HepG2 (cell line): ENCODE data around the gene DCAF15. TPM values are rescaled to one million over a fixed set of nuclear protein-coding genes. Genes with fewer than 3 reads are reported as not detected.

ENCODE experiments used
- ATAC-seq: fragments of 200-7000 bp; cut with Tn5 transposase; 3 replicates; pipeline ENCODE4 v1.9.1; 2020; ENCODE audit warnings: mild to moderate bottlenecking, moderate library complexity
- BruUV-seq: library from RNA; stranded (reverse); fragments of 400-500 nt; replicated peaks from 2 replicates; lab custom pipeline; 2021; lab: Mats Ljungman, UMichigan
- CTCF ChIA-PET: fragments of 300-600 bp; formaldehyde crosslinking; extraction: SDS; loops from one replicate; lab custom pipeline; 2021; ENCODE audit warnings: low total read pairs, inconsistent platforms, low intra/inter-chr PET ratio; lab: Yijun Ruan, JAX
- POLR2A ChIA-PET: fragments of 350-600 bp; sonication (Branson Sonifier 250); formaldehyde crosslinking; loops from one replicate; lab custom pipeline; 2020; ENCODE audit warnings: antibody characterized with exemption, inconsistent platforms; lab: Yijun Ruan, JAX
- DNase-seq: peaks from one replicate; pipeline ENCODE4 v3.0.0-alpha.2; 2015; ENCODE audit warnings: low spot score
- FAIRE-seq: peaks from 3 replicates; lab custom pipeline; 2011; peaks lifted over from hg19 to GRCh38; lab: Jason Lieb, UNC
- H2AFZ ChIP-seq: one replicate; pipeline ENCODE4 v1.6.1; 2011; ENCODE audit warnings: low read length, inconsistent platforms
- H3K27ac ChIP-seq: fragments of 300-600 bp; 3 replicates; pipeline ENCODE4 v1.8.0; 2011; ENCODE audit warnings: mixed run types, mild to moderate bottlenecking, mixed read lengths, low read length, inconsistent platforms; ENCODE audit not compliant: insufficient read depth; ENCODE audit errors: extremely low read length
- H3K27me3 ChIP-seq, 2 experiments: fragments of 200-600 bp in 1 of 2; 2 replicates in 1 of 2; 3 replicates in 1 of 2; pipeline versions ENCODE4 v1.6.0 to v1.8.0; 2011; ENCODE audit warnings: low read length in 2 of 2, mild to moderate bottlenecking in 2 of 2, moderate library complexity in 2 of 2, inconsistent platforms in 1 of 2; ENCODE audit not compliant: insufficient read depth in 2 of 2, control insufficient read depth in 1 of 2
- H3K36me3 ChIP-seq, 2 experiments: fragments of 200-600 bp in 1 of 2; replicated peaks in 1 of 2; 2 replicates in 1 of 2; 3 replicates in 1 of 2; pipeline versions ENCODE4 v1.5.1 to v1.8.0; 2011; ENCODE audit warnings: low read length in 2 of 2, inconsistent platforms in 1 of 2; ENCODE audit not compliant: insufficient read depth in 2 of 2, control insufficient read depth in 1 of 2
- H3K4me1 ChIP-seq: 2 replicates; pipeline ENCODE4 v1.5.1; 2012; ENCODE audit warnings: low read length, inconsistent platforms; ENCODE audit not compliant: insufficient read depth
- H3K4me2 ChIP-seq: 2 replicates; pipeline ENCODE4 v1.6.0; 2011; ENCODE audit warnings: low read depth, low read length, inconsistent platforms
- H3K4me3 ChIP-seq, 3 experiments: fragments of 200-600 bp in 1 of 3; sonication (generic), shearing (Covaris generic) in 1 of 3; replicated peaks in 1 of 3; 2 replicates each; pipeline ENCODE4 v1.5.1; 2011 to 2016; ENCODE audit warnings: low read length in 3 of 3, inconsistent platforms in 2 of 3, low read depth in 2 of 3, mild to moderate bottlenecking in 2 of 3, control low read depth in 1 of 3, mixed read lengths in 1 of 3; ENCODE audit not compliant: insufficient read depth in 1 of 3
- H3K79me2 ChIP-seq: one replicate; pipeline ENCODE4 v1.6.1; 2011; ENCODE audit warnings: low read length, inconsistent platforms; ENCODE audit not compliant: insufficient read depth
- H3K9ac ChIP-seq: 2 replicates; pipeline ENCODE4 v1.6.0; 2011; ENCODE audit warnings: mild to moderate bottlenecking, low read depth, low read length, inconsistent platforms; ENCODE audit not compliant: insufficient read depth
- H3K9me3 ChIP-seq: 2 replicates; pipeline ENCODE4 v1.5.1; 2012; ENCODE audit warnings: mild to moderate bottlenecking, low read length
- H4K20me1 ChIP-seq: 2 replicates; pipeline ENCODE4 v1.6.0; 2011; ENCODE audit warnings: inconsistent platforms, mild to moderate bottlenecking, low read length, moderate library complexity; ENCODE audit not compliant: insufficient read depth
- IKZF1 ChIP-seq: fragments of 450-650 bp; IDR thresholded peaks from 2 replicates; pipeline ENCODE4 v1.7.1; 2016
- MYNN ChIP-seq: sonication (generic); formaldehyde crosslinking; IDR thresholded peaks from 2 replicates; pipeline ENCODE4 v1.4.0; 2020; ENCODE audit warnings: mild to moderate bottlenecking, low read depth, missing genetic modification reagents
- PCBP1 ChIP-seq: fragments of 200-400 bp; formaldehyde crosslinking; IDR thresholded peaks from 2 replicates; pipeline ENCODE4 v1.6.1; 2017; ENCODE audit warnings: mild to moderate bottlenecking, low read depth, low read length, borderline replicate concordance
- TRIM24 ChIP-seq: sonication (generic); formaldehyde crosslinking; IDR thresholded peaks from 2 replicates; pipeline ENCODE4 v1.8.0; 2022; ENCODE audit warnings: mild to moderate bottlenecking, missing genetic modification reagents
- ZNF234 ChIP-seq: sonication (generic); formaldehyde crosslinking; conservative IDR thresholded peaks from 2 replicates; pipeline ENCODE4 v1.5.1; 2020; ENCODE audit warnings: mild to moderate bottlenecking, missing genetic modification reagents
- ZNF256 ChIP-seq: sonication (generic); formaldehyde crosslinking; conservative IDR thresholded peaks from 2 replicates; pipeline ENCODE4 v1.4.0; 2020; ENCODE audit warnings: missing genetic modification reagents
- ZSCAN21 ChIP-seq: sonication (generic); formaldehyde crosslinking; IDR thresholded peaks from 2 replicates; pipeline ENCODE4 v1.8.0; 2022; ENCODE audit warnings: mild to moderate bottlenecking, missing genetic modification reagents, moderate library complexity, borderline replicate concordance
- WGBS: methylation state at CpG from one replicate; pipeline ENCODE4 v1.1.6; 2017; ENCODE audit warnings: low lambda C conversion rate; 5-methylcytosine and 5-hydroxymethylcytosine counted together
- in situ Hi-C: cut with HindIII; loops from 2 replicates; pipeline ENCODE4 v1.10.0; 2017; ENCODE audit warnings: low pct_unique_long_range_greater_than_20kb; ENCODE audit not compliant: extremely low pct_ligation_motif_present
- intact Hi-C: fragments of 100-400 bp; cut with micrococcal nuclease; formaldehyde crosslinking; loops from one replicate; pipeline ENCODE4 v1.10.0; 2022; ENCODE audit not compliant: unreplicated experiment
- polyA plus RNA-seq, 8 experiments: library from polyadenylated mRNA; depleted of rRNA in 3 of 8; stranded (reverse) in 7 of 8; unstranded in 1 of 8; fragments of >200 nt; fragmentation: Illumina TruSeq in 4 of 8; extraction: Trizol in 4 of 8; gene quantifications; 2 replicates each; pipeline versions ENCODE4 v1.2.1 to v1.2.3, GENCODE V29; 2011 to 2016; ENCODE audit warnings: low read depth in 4 of 8, missing spikeins in 1 of 8, mixed read lengths in 1 of 8; ENCODE audit not compliant: insufficient read depth in 1 of 8
- total RNA-seq, 5 experiments: library from RNA; depleted of rRNA; stranded (reverse); fragments of >200 nt; fragmentation: Illumina TruSeq; extraction: Trizol; gene quantifications; 2 replicates each; pipeline ENCODE4 v1.2.3, GENCODE V29; 2016; ENCODE audit warnings: low read depth in 1 of 5
- TF ChIP-seq, protein P1 (sequence below): IDR thresholded peaks from 2 replicates; pipeline ENCODE4 v1.6.1; 2016; ENCODE audit warnings: mild to moderate bottlenecking
- TF ChIP-seq, protein P2 (sequence below): sonication (generic); formaldehyde crosslinking; conservative IDR thresholded peaks from 2 replicates; pipeline ENCODE4 v1.4.0; 2020; ENCODE audit warnings: missing genetic modification reagents
- TF ChIP-seq, protein P3 (sequence below): sonication (generic); formaldehyde crosslinking; IDR thresholded peaks from one replicate; pipeline ENCODE4 v1.5.1; 2020; ENCODE audit warnings: mild to moderate bottlenecking, missing genetic modification reagents; ENCODE audit errors: not compliant biosample characterization

DCAF15 gene
- total and polyA plus RNA-seq, 2 of the 13 experiments (the other 11 are each of a cell fraction or from before 2014, with no cell fraction given): 13.6 to 14.0 TPM

- no TSS peak for BruUV-seq
- H3K36me3 ChIP-seq: peaks cover 12 to 41% of the 10 kb centered on the region in 2 experiments
Observed at GRCh38 chr19:13965377-13965896, 13.1 kb downstream of the DCAF15 start.

More at GRCh38 chr19:13965377-13965896, 13.1 kb downstream of the DCAF15 start:
- ChIA-PET CTCF (no interaction called here), POLR2A (no interaction called here)
- Histone ChIP-seq H3K9ac (no peak overlapping the region), H3K27ac (no peak overlapping the region), H3K4me3 (no peak overlapping the region), H4K20me1 (no peaks in the 10 kb centered on the region), H3K4me1 (no peaks in the 10 kb centered on the region), H3K9me3 (no peaks in the 10 kb centered on the region), H3K27me3 (no peaks in the 10 kb centered on the region), H3K79me2 (no peaks in the 10 kb centered on the region), H2AFZ (no peak overlapping the region), H3K4me2 (no peak overlapping the region)
- TF ChIP-seq IKZF1: no peak
- TF ChIP-seq, protein P1, sequence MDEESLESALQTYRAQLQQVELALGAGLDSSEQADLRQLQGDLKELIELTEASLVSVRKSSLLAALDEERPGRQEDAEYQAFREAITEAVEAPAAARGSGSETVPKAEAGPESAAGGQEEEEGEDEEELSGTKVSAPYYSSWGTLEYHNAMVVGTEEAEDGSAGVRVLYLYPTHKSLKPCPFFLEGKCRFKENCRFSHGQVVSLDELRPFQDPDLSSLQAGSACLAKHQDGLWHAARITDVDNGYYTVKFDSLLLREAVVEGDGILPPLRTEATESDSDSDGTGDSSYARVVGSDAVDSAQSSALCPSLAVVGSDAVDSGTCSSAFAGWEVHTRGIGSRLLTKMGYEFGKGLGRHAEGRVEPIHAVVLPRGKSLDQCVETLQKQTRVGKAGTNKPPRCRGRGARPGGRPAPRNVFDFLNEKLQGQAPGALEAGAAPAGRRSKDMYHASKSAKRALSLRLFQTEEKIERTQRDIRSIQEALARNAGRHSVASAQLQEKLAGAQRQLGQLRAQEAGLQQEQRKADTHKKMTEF (CRISPR knock-in tag): no peak
- TF ChIP-seq, protein P2, sequence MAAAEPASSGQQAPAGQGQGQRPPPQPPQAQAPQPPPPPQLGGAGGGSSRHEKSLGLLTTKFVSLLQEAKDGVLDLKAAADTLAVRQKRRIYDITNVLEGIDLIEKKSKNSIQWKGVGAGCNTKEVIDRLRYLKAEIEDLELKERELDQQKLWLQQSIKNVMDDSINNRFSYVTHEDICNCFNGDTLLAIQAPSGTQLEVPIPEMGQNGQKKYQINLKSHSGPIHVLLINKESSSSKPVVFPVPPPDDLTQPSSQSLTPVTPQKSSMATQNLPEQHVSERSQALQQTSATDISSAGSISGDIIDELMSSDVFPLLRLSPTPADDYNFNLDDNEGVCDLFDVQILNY: no peak
- no peak for TF ChIP-seq PCBP1
- no peak for TF ChIP-seq TRIM24 (CRISPR knock-in tag)
- TF ChIP-seq, protein P3, sequence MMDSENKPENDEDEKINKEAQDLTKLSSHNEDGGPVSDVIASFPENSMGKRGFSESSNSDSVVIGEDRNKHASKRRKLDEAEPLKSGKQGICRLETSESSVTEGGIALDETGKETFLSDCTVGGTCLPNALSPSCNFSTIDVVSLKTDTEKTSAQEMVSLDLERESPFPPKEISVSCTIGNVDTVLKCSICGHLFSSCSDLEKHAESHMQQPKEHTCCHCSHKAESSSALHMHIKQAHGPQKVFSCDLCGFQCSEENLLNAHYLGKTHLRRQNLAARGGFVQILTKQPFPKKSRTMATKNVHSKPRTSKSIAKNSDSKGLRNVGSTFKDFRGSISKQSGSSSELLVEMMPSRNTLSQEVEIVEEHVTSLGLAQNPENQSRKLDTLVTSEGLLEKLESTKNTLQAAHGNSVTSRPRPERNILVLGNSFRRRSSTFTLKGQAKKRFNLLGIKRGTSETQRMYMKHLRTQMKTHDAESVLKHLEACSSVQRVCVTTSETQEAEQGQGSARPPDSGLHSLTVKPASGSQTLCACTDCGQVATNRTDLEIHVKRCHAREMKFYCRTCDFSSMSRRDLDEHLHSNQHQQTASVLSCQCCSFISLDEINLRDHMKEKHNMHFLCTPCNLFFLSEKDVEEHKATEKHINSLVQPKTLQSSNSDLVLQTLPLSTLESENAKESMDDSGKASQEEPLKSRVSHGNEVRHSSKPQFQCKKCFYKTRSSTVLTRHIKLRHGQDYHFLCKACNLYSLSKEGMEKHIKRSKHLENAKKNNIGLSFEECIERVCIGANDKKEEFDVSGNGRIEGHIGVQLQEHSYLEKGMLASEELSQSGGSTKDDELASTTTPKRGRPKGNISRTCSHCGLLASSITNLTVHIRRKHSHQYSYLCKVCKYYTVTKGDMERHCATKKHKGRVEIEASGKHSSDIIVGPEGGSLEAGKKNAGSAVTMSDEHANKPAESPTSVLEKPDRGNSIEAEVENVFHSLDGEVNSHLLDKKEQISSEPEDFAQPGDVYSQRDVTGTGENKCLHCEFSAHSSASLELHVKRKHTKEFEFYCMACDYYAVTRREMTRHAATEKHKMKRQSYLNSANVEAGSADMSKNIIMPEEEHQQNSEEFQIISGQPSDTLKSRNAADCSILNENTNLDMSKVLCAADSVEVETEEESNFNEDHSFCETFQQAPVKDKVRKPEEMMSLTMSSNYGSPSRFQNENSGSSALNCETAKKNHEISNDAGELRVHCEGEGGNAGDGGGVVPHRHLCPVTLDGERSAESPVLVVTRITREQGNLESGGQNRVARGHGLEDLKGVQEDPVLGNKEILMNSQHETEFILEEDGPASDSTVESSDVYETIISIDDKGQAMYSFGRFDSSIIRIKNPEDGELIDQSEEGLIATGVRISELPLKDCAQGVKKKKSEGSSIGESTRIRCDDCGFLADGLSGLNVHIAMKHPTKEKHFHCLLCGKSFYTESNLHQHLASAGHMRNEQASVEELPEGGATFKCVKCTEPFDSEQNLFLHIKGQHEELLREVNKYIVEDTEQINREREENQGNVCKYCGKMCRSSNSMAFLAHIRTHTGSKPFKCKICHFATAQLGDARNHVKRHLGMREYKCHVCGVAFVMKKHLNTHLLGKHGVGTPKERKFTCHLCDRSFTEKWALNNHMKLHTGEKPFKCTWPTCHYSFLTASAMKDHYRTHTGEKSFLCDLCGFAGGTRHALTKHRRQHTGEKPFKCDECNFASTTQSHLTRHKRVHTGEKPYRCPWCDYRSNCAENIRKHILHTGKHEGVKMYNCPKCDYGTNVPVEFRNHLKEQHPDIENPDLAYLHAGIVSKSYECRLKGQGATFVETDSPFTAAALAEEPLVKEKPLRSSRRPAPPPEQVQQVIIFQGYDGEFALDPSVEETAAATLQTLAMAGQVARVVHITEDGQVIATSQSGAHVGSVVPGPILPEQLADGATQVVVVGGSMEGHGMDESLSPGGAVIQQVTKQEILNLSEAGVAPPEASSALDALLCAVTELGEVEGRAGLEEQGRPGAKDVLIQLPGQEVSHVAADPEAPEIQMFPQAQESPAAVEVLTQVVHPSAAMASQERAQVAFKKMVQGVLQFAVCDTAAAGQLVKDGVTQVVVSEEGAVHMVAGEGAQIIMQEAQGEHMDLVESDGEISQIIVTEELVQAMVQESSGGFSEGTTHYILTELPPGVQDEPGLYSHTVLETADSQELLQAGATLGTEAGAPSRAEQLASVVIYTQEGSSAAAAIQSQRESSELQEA: no peak
- TF ChIP-seq ZNF256 (CRISPR knock-in tag): no peak
- TF ChIP-seq MYNN: no peak
- TF ChIP-seq ZSCAN21 (CRISPR knock-in tag): no peak
- no peak for TF ChIP-seq ZNF234 (CRISPR knock-in tag)
- intact Hi-C loops (no loop called here), in situ Hi-C loops (no loop called here)
- WGBS: 100% methylated on average over 18 of the region's 24 CpGs
- no peak for ATAC-seq
- DNase-seq: no peak
- FAIRE-seq: no peak
